Left renal pelvis (tissue), 4 donors: ENCODE measurements around the gene GSTK1. TPM values are rescaled to one million over a fixed set of nuclear protein-coding genes. Genes with fewer than 3 reads are reported as not detected.
"Not testable (repeated sequence)": the region's sequence is repeated elsewhere in the genome, so short reads cannot be mapped to it uniquely, and the experiment has no call there.

Experiments
- DNase-seq, 4 donors: peaks; one replicate each; pipeline ENCODE4 v3.0.0-alpha.2; 2013; ENCODE audit warnings: low read depth in 4 of 4, low spot score in 3 of 4
- polyA plus RNA-seq, 4 donors: library from polyadenylated mRNA; unstranded; fragments of 120-200 nt; gene quantifications; one replicate each; pipeline ENCODE4 v1.2.1, GENCODE V29; 2013; ENCODE audit not compliant: insufficient read length in 4 of 4

The GSTK1 gene
- polyA plus RNA-seq, 4 donors, result 86.8 to 227 (median 188) TPM

- DNase-seq, result no peak
These were observed 24.8 kb upstream of the GSTK1 start for GRCh38 chr7:143238289-143238980.

- no peak for DNase-seq
These were observed 23.4 kb upstream of the GSTK1 start for GRCh38 chr7:143239813-143240212.

DNA sequence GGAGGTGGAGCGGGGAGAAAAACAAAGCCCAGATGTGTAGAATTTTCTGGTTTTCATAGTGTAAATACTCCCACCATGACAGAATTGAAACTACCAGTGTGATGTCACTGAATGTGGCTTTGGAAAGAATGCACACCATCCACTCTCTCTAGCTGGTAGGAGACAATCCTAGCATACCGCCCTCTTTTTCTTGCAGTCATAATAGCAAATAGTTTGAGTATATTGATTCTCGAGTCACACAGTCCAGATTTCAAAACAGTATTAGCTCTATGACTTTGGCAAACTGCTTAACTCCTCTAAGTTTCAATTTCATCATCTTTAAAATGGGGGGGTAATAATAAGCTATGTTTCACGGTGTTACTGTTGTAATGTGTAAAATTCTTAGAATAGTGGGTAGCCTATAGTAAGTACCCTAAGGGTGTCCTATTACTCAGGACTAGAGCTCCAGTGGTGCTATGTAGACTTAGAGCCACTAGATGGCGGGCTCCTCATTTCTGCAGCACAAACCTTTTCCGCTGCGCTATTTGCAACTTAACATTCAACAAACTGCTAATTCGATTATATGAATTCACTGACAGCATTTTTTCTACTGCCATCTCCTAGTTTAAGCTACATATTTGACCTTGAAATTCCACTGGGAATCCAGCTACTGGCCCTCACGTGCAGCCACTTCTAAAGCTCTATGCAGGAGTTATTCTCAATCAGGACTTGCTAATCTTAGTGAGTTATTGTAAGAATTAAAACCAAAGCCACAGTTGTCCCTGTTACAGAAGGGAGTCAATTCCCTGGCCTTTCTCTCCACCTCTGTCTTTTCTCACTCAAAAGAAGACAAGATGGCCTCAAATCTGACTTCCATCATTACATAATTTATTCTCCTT, 22.7 kb upstream of the GSTK1 start:
- peak; percentile 39 to 67 (median 55) for DNase-seq

- no peak for DNase-seq
These were observed 20.9 kb upstream of the GSTK1 start for GRCh38 chr7:143242306-143242705.

- no peak for DNase-seq
These were observed 20.1 kb upstream of the GSTK1 start for GRCh38 chr7:143243111-143243510.

- no peak for DNase-seq
These were observed 19.6 kb upstream of the GSTK1 start for GRCh38 chr7:143243614-143244013.

DNA sequence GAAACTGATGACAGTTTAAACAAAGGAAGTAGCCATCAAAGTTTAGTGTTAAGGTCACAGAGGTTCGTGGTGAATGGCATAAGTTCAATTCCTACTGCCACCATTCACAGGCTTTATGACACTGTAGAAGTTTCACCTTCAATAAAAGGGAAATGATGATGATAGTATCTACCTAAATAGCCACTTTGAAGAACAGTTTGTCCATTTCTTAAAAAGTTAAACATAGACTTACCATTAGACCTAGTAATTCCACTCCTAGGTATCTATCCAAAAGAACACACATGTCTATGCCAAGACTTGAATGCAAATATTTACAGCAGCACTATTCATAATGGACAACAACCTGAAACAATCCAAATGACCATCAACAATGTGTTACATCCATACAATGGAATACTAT, 18.9 kb upstream of the GSTK1 start:
- DNase-seq, result no peak

DNA sequence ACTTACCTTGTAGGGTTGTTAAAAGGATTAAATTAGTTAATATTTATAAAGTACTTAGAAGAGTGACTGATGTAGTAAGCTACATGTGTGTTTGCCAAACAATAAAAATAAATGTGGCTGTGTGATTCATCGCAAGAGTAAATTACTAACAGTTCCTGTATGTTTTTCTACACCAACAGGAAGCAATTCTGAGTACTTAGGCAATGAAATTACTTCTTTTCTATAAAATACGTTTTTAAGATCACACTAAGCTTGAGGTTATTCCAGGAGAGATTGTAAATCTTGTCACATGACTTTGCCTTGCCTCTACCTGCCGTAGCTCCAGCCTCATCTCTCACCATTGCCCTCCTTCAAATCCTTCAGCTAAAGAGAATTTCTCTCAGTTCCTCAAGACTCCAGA, 18.1 kb upstream of the GSTK1 start:
- DNase-seq, result no peak

GRCh38 chr7:143247372-143247771, 15.9 kb upstream of the GSTK1 start:
- no peak for DNase-seq

- DNase-seq, result no peak
These were observed 14.4 kb upstream of the GSTK1 start for GRCh38 chr7:143248761-143249354.

DNA sequence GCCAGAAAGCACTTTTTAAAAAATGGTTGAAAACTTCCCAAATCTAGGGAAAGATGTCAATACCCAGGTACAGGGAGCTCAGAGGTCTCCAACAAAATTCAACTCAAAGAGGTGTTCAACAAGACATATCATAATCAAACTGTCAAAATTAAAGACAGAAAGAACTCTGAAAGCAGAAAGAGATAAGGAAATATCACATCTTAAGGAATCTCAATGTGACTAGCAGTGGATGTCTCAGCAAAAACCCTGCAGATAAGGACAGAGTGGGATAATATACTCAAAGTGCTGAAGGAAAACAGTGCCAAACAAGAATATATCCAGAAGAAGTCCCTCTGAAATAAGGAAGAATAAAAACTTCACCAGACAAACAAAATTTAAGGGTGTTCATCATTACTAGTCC, 13.0 kb upstream of the GSTK1 start:
- DNase-seq, result no peak

DNA sequence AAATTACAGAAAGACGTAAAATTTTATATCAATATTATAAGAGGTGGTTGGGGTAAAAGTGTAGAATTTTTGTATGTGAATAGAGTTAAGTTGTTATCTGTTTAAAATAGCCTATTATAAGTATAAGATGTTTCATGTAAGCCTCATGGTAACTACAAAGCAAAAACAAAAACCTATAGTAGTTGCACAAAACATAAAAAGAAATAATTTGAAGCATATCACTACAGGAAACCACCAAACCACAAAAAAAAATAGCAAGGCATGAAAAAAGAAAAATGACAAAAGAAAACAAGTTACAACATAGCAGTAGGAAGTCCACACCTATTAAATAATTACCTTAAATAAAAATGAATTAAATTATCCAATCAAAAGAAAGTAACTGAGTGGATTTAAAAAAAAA, 12.4 kb upstream of the GSTK1 start:
- DNase-seq, result no peak

DNA sequence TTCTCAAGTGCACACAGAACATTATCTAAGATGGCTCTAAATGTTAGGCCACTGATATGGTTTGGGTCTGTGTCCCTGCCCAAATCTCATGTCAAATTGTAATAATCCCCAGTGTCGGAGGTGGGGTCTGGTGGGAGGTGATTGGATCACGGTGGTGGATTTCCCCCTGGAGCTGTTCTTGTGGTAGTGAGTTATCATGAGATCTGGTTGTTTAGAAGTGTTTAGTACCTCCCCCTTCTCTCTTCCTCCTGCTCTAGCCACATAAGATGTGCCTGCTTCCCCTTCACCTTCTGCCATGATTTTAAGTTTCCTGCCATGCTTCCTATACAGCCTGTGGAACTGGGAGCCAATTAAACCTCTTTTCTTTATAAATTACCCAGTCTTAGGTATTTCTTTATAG, 11.2 kb upstream of the GSTK1 start:
- DNase-seq, result no peak

DNA sequence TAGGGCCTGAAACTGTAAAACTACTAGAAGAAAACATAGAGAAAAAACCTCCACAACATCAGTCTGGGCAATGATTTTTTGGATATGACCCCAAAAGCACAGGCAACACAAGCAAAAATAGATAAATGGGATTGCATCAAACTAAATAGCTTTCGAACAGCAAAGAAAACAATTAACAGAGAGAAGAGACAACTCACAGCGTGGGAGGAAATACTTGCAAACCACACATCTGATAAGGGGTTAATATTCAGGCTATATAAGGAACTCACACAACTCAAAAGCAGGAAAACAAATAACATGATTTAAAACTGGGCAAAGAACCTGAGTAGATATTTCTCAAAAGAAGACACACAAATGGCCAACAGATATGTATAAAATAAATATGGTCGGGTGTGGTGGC, 7.7 kb upstream of the GSTK1 start:
- no peak for DNase-seq

GRCh38 chr7:143256325-143256724, 6.9 kb upstream of the GSTK1 start:
- no peak for DNase-seq

DNA sequence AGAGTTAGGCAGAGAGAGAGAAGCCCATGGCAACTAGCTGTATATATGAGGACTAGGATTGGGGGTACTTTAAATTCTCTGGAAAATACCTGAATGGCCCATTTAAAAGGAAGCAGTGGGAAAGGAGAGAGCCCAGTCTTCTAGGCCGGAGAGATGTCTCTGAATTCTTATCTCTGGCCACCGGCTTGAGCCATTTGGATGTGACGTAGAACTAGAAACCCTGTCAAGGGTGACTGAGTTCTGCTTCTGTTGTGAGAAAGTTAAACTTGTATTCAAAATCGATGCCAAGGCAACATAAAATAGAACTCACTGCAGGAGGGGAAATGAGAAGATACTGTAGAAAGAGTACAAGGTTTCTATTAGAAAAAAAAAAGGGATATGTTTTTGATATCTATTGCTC, 6.3 kb upstream of the GSTK1 start:
- DNase-seq, result no peak

DNA sequence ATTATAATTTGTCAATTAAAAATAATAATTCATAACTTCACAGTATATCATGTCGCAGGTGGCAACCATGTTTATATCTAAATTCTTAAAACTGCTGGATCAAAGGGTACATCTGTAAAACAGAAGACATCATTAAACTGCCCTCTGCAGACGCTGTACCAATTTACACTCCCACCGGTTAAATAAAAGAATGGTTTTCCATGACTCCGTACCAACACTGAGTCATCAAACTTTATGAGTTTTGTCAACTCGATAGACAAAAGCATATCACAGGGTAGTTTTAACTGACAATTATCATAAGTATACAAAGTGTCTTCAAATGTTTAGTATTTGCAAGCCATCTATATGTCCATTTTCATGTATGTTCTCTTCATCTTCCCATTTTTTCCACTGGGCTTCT, 5.7 kb upstream of the GSTK1 start:
- no peak for DNase-seq

DNA sequence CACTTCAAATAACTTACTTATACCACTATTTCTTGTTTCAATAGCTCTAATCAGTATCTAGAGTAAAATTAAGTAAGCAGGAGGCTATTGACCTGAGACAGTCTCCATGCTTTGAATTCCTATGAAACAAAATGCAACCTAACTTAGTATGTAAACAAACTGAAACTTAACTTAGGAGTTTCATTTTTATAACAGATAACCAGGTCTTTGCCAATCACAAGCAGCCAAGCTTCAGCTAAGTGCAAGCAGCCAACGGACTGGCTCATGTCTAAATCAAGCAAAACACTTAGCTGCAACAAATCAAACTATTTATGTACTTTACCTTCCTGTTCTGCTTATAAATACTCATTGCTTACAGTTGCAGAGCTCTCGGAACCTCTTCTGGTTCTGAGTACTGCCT, 4.4 kb upstream of the GSTK1 start:
- no peak for DNase-seq

DNA sequence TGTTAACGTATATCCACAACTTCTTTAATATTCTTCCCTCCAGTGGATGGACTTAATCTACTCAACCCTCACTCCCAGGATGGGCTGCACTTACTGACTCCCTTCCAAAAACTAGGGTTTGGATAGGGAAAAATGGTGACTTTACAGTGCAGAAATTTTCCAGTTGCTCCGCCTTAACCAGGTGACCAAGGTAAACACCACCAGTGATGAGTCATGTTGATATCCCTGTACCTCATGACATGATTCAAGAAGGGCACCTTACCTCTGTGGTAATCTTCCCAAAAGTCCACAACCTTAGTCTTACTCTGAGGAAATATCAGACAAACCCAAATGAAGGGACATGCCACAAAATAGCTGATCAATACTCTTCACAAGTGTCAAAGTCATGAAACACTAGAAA, 3.5 kb upstream of the GSTK1 start:
- no peak for DNase-seq

GRCh38 chr7:143261901-143262300, 1.3 kb upstream of the GSTK1 start:
- DNase-seq, result no peak

GRCh38 chr7:143264196-143264568, 941 bp downstream of the GSTK1 start:
- not testable (repeated sequence) for DNase-seq
